Adrenal gland (tissue), 12 donors: Measurements from ENCODE around the gene RASL10B. TPM values are rescaled to one million over a fixed set of nuclear protein-coding genes. Genes with fewer than 3 reads are reported as not detected.

Source experiments
- DNase-seq, 7 donors: peaks; one replicate each; pipeline ENCODE4 v3.0.0-alpha.2; 2019 to 2020
- H3K27ac ChIP-seq, 5 donors: fragments of 200-600 bp; sonication (generic) in 4 of 5; 1 replicate in 3 of 5; 2 replicates in 2 of 5; pipeline versions ENCODE4 v1.5.1 to v1.8.0; 2016 to 2020; ENCODE audit warnings: mild to moderate bottlenecking in 1 of 5
- H3K27me3 ChIP-seq: fragments of 200-600 bp; 2 replicates; pipeline ENCODE4 v1.8.0; 2021
- H3K36me3 ChIP-seq, 2 donors: fragments of 200-600 bp; replicated peaks in 1 of 2; 1 replicate in 1 of 2; 2 replicates in 1 of 2; pipeline versions ENCODE4 v1.5.1 to v1.8.0; 2018 to 2022
- H3K4me1 ChIP-seq, 2 donors: fragments of 200-600 bp; replicated peaks in 1 of 2; 1 replicate in 1 of 2; 2 replicates in 1 of 2; pipeline versions ENCODE4 v1.5.1 to v1.8.0; 2018 to 2021
- H3K4me3 ChIP-seq, 4 donors: fragments of 200-600 bp; sonication (generic) in 3 of 4; one replicate each; pipeline ENCODE4 v1.5.1; 2016 to 2018
- H3K9me3 ChIP-seq, 3 donors: fragments of 200-600 bp; sonication (generic) in 1 of 3; replicated peaks in 1 of 3; 1 replicate in 2 of 3; 2 replicates in 1 of 3; pipeline versions ENCODE4 v1.5.1 to v1.8.0; 2016 to 2021
- CTCF ChIP-seq, 6 experiments: fragments of 450-650 bp in 4 of 6; fragments of 200-600 bp in 2 of 6; sonication (generic) in 1 of 6; IDR thresholded peaks; 1 replicate in 5 of 6; 2 replicates in 1 of 6; pipeline versions ENCODE4 v1.5.1 to v1.8.0; 2016 to 2021; ENCODE audit warnings: antibody characterized with exemption in 6 of 6, mild to moderate bottlenecking in 2 of 6, moderate library complexity in 1 of 6
- POLR2A ChIP-seq, 2 donors: fragments of 450-650 bp; IDR thresholded peaks; one replicate each; pipeline ENCODE4 v1.6.1; 2017; ENCODE audit warnings: antibody characterized with exemption in 2 of 2, mild to moderate bottlenecking in 2 of 2, moderate library complexity in 1 of 2
- WGBS, 4 donors: extraction: QIAGEN DNeasy Blood & Tissue Kit in 2 of 4; methylation state at CpG; one replicate each; pipeline versions ENCODE4 v1.1.5 to v1.1.7; 2013 to 2017; 5-methylcytosine and 5-hydroxymethylcytosine counted together
- intact Hi-C, 2 donors: fragments of 100-400 bp; cut with DNase I; formaldehyde crosslinking; loops; one replicate each; pipeline versions ENCODE4 v1.14.1 to v1.15.0; 2022 to 2023
- polyA plus RNA-seq, 3 donors: library from polyadenylated mRNA; stranded (reverse); fragments of 200-250 nt in 2 of 3; fragments of 350-450 nt in 1 of 3; fragmentation: Illumina TruSeq in 1 of 3; extraction: RNeasy Lipid Tissue Mini Kit (QIAGEN cat#74804) in 1 of 3; gene quantifications; one replicate each; pipeline ENCODE4 v1.2.3, GENCODE V29; 2013 to 2014
- total RNA-seq, 9 donors: library from RNA; depleted of rRNA in 4 of 9; stranded (reverse); fragments of >200 nt in 4 of 9; fragments of 120-200 nt in 1 of 9; fragmentation: NEBNext Ultra II Directional in 1 of 9; extraction: Animal tissue kit (Norgen Biotek cat#: 25700) in 1 of 9; gene quantifications; one replicate each; pipeline versions ENCODE4 v1.1.0 to v1.2.4, GENCODE V29; 2013 to 2023
- donor health status: healthy with polysubstance abuse.
- donor health status: Bipolar disorder and iron deficiency.
- donor health status: DM: yes; HTN: yes; CAD: no.
- donor health status: DM: no; HTN: no; CAD: no.
- donor health status: DM: no; HTN: no; CAD: no.
- donor health status: DM: yes; HTN: yes; CAD: no.

Gene RASL10B
- total and polyA plus RNA-seq, 12 donors = 1.1 to 8.1 (median 2.1) TPM

DNA sequence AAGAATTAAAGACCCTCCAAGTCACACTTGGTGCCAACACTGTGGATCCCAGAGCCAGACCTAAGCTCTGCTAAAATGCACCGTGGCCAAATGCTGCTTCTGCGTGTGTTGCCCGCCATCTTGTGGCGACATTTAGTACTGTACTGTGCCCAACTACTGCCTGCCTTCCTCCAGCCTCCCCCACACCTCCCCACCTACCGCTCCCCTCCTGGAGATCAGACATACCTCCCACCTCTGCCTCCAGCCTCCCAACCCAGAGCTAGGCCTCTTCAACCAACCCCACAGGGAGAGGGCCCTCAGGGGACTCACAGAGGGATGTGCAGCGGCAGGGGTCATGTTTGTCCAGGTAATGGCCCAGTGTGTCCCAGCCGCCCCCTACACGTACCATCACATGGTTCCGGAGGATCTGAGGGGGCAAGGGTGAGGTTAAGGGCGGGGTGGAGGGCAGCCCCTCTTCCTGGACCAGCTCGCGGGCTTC is 16.1 kb downstream of the RASL10B start:
- no peak overlapping the region for H3K4me3 ChIP-seq
- 3 to 36% (median 21%) methylated on average over 4 to 12 of the region's 12 CpGs for WGBS, 4 donors
- no peak overlapping the region for H3K27ac ChIP-seq
- H3K36me3 ChIP-seq = no peaks in the 10 kb centered on the region
- peaks cover 27% of the 10 kb centered on the region for H3K27me3 ChIP-seq
- no peaks in the 10 kb centered on the region for H3K4me1 ChIP-seq
- intact Hi-C loops = loop anchor here (5.0 to 10.0 kb wide), 3 partner anchors 135 to 583 kb away; no protein-coding TSS in a partner anchor
- peak; percentile 65 to 93 (median 83) for DNase-seq
- TF ChIP-seq POLR2A (IDR thresholded peaks at IDR 0.05) (no peak), CTCF (IDR thresholded peaks at IDR 0.05) (peak; percentile 87 to 97 (median 92))
- H3K9me3 ChIP-seq = no peaks in the 10 kb centered on the region

GRCh38 chr17:35748341-35748841 is 17.0 kb downstream of the RASL10B start:
- peaks cover 26% of the 10 kb centered on the region for H3K27me3 ChIP-seq
- intact Hi-C loops = loop anchor here (5.0 to 10.0 kb wide), 3 partner anchors 136 to 584 kb away; no protein-coding TSS in a partner anchor

GRCh38 chr17:35748979-35749378 is 17.5 kb downstream of the RASL10B start:
- Histone ChIP-seq H3K27ac (no peak overlapping the region), H3K36me3 (no peaks in the 10 kb centered on the region), H3K9me3 (no peaks in the 10 kb centered on the region), H3K4me3 (no peak overlapping the region), H3K4me1 (no peaks in the 10 kb centered on the region), H3K27me3 (peaks cover 26% of the 10 kb centered on the region)
- intact Hi-C loops = loop anchor here (5.0 to 10.0 kb wide), 3 partner anchors 137 to 584 kb away; no protein-coding TSS in a partner anchor
- TF ChIP-seq POLR2A (IDR thresholded peaks at IDR 0.05) (no peak), CTCF (IDR thresholded peaks at IDR 0.05) (no peak)
- WGBS, 4 donors = 64 to 95% (median 80%) methylated on average over 2 to 6 of the region's 6 CpGs
- no peak for DNase-seq

More at GRCh38 chr17:35748341-35748841, 17.0 kb downstream of the RASL10B start:
- WGBS, 4 donors = 22 to 28% (median 23%) methylated on average over 2 to 4 of the region's 4 CpGs
- no peaks in the 10 kb centered on the region for H3K4me1 ChIP-seq
- no peaks in the 10 kb centered on the region for H3K9me3 ChIP-seq
- no peak overlapping the region for H3K27ac ChIP-seq
- H3K36me3 ChIP-seq = no peaks in the 10 kb centered on the region
- peak; percentile 31 to 75 (median 57) for DNase-seq
- no peak overlapping the region for H3K4me3 ChIP-seq
- TF ChIP-seq POLR2A (IDR thresholded peaks at IDR 0.05) = no peak
- no peak for TF ChIP-seq CTCF (IDR thresholded peaks at IDR 0.05)

GRCh38 chr17:35749560-35750412 is 18.3 kb downstream of the RASL10B start:
- WGBS, 4 donors = 7 to 21% (median 13%) methylated on average over 11 to 35 of the region's 35 CpGs
- no peaks in the 10 kb centered on the region for H3K36me3 ChIP-seq
- no peak overlapping the region for H3K27ac ChIP-seq
- intact Hi-C loops = loop anchor here (5.0 to 10.0 kb wide), 3 partner anchors 137 to 585 kb away; no protein-coding TSS in a partner anchor
- no peak for DNase-seq
- peaks cover 26% of the 10 kb centered on the region for H3K27me3 ChIP-seq
- no peak overlapping the region for H3K4me3 ChIP-seq
- TF ChIP-seq CTCF (IDR thresholded peaks at IDR 0.05) (no peak), POLR2A (IDR thresholded peaks at IDR 0.05) (no peak)
- H3K9me3 ChIP-seq = no peaks in the 10 kb centered on the region
- no peaks in the 10 kb centered on the region for H3K4me1 ChIP-seq
